Measurements from ENCODE around the gene PXDN.

DNA sequence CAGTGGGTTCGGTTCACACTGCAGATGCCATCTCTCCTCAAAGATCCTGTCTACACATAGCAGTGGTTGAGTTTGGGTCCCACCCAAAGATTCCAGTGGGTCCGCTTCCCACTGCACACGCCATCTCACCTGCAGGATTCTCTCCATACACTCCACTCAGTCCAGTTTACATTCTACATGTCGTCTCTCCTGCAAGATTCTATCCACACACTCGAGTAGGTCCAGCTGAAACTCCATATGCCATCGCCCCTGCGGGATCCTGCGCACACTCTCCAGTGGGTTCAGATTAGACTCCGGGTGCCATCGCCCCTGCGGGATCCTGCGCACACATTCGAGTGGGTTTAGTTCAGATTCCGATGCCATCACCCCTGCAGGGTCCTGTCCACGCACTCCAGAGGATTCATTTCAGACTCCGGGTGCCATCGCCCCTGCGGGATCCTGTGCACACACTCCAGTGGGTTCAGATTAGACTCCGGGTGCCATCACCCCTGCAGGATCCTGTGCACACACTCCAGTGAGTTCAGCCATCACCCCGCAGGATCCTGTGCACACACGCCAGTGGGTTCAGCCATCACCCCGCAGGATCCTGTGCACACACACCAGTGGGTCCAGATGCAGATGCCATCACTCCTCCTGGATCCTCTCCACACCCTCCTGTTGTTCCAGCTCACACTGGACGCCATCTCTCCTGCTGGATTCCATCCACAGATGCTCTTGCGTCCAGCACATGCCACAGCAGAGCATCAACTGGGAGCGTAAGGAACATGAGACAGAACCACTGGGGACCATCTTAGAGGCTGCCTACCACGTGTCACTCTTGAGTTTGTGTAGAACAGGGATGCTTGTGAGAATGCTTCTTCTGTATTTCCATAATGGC lies 3.0 kb upstream of the PXDN start:
- TF ChIP-seq, protein P1, sequence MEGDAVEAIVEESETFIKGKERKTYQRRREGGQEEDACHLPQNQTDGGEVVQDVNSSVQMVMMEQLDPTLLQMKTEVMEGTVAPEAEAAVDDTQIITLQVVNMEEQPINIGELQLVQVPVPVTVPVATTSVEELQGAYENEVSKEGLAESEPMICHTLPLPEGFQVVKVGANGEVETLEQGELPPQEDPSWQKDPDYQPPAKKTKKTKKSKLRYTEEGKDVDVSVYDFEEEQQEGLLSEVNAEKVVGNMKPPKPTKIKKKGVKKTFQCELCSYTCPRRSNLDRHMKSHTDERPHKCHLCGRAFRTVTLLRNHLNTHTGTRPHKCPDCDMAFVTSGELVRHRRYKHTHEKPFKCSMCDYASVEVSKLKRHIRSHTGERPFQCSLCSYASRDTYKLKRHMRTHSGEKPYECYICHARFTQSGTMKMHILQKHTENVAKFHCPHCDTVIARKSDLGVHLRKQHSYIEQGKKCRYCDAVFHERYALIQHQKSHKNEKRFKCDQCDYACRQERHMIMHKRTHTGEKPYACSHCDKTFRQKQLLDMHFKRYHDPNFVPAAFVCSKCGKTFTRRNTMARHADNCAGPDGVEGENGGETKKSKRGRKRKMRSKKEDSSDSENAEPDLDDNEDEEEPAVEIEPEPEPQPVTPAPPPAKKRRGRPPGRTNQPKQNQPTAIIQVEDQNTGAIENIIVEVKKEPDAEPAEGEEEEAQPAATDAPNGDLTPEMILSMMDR (conservative IDR thresholded peaks at IDR 0.05; ENCODE audit: low read depth, low read length) = no peak
- no peak for TF ChIP-seq USF2 (IDR thresholded peaks at IDR 0.05; ENCODE audit: low read depth, low read length)
- no peak; the same call in 1 of the 2 replicates for TF ChIP-seq POLR2A (IDR thresholded peaks at IDR 0.05; ENCODE audit: low read depth, low read length)
- no peak for TF ChIP-seq RFX5 (IDR thresholded peaks at IDR 0.05; ENCODE audit: low read depth, low read length)
- TF ChIP-seq BHLHE40 (IDR thresholded peaks at IDR 0.05; ENCODE audit: low read depth, low read length) = no peak
- no peak for TF ChIP-seq RAD21 (IDR thresholded peaks at IDR 0.05; ENCODE audit: low read length)
- no peak for TF ChIP-seq MXI1 (IDR thresholded peaks at IDR 0.05; ENCODE audit: borderline replicate concordance, low read depth, low read length)
